ENCODE results near the gene IQGAP1. TPM values are rescaled to one million over a fixed set of nuclear protein-coding genes. Genes with fewer than 3 reads are reported as not detected.

The IQGAP1 gene
- total RNA-seq, 1 experiment from 2014 or later, result 113 TPM

- peaks cover 28 to 33% of the 10 kb centered on the region in 2 experiments for H3K4me1 ChIP-seq (ENCODE audit: control insufficient read depth in 1 of 2, insufficient read depth in 2 of 2, low read length in 2 of 2)
- no peak overlapping the region for H3K4me2 ChIP-seq (ENCODE audit: low read length)
- H2AFZ ChIP-seq (ENCODE audit: low read depth, low read length, poor library complexity, severe bottlenecking), result no peak overlapping the region
- H3K9me3 ChIP-seq (ENCODE audit: control insufficient read depth in 1 of 2, insufficient read depth in 1 of 2, low read depth in 1 of 2, low read length in 2 of 2), result no peaks in the 10 kb centered on the region
- H3K79me2 ChIP-seq (ENCODE audit: insufficient read depth, low read length), result peaks cover 85% of the 10 kb centered on the region
- ATAC-seq, result no peak
- no peaks in the 10 kb centered on the region for H3K27me3 ChIP-seq (ENCODE audit: insufficient read depth, low read length)
- TF ChIP-seq CEBPB (IDR thresholded peaks at IDR 0.05; ENCODE audit: low read depth), result no peak
- TF ChIP-seq ELF1 (IDR thresholded peaks at IDR 0.05; ENCODE audit: borderline replicate concordance, low read depth), result no peak
- TF ChIP-seq ZNF274 (IDR thresholded peaks at IDR 0.05; ENCODE audit: low read depth, low read length), result no peak
- TF ChIP-seq, protein P1, sequence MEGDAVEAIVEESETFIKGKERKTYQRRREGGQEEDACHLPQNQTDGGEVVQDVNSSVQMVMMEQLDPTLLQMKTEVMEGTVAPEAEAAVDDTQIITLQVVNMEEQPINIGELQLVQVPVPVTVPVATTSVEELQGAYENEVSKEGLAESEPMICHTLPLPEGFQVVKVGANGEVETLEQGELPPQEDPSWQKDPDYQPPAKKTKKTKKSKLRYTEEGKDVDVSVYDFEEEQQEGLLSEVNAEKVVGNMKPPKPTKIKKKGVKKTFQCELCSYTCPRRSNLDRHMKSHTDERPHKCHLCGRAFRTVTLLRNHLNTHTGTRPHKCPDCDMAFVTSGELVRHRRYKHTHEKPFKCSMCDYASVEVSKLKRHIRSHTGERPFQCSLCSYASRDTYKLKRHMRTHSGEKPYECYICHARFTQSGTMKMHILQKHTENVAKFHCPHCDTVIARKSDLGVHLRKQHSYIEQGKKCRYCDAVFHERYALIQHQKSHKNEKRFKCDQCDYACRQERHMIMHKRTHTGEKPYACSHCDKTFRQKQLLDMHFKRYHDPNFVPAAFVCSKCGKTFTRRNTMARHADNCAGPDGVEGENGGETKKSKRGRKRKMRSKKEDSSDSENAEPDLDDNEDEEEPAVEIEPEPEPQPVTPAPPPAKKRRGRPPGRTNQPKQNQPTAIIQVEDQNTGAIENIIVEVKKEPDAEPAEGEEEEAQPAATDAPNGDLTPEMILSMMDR (IDR thresholded peaks at IDR 0.05 in 2 of 3, conservative IDR thresholded peaks at IDR 0.05 in 1 of 3; ENCODE audit: borderline replicate concordance in 1 of 3, insufficient read depth in 1 of 3, low read depth in 2 of 3, low read length in 2 of 3), result no peak
- TF ChIP-seq TCF7L2 (IDR thresholded peaks at IDR 0.05; ENCODE audit: borderline replicate concordance, extremely low read depth, insufficient read depth, insufficient read length), result no peak
- no peak for TF ChIP-seq SRF (IDR thresholded peaks at IDR 0.05; ENCODE audit: low read depth)
- TF ChIP-seq YY1 (IDR thresholded peaks at IDR 0.05; ENCODE audit: extremely low read depth, insufficient replicate concordance, low read depth, low read length), result no peak
- no peak for TF ChIP-seq CBX3 (IDR thresholded peaks at IDR 0.05; ENCODE audit: low read depth)
- TF ChIP-seq RAD21 (IDR thresholded peaks at IDR 0.05; ENCODE audit: low read depth), result no peak
- TF ChIP-seq, protein P2, sequence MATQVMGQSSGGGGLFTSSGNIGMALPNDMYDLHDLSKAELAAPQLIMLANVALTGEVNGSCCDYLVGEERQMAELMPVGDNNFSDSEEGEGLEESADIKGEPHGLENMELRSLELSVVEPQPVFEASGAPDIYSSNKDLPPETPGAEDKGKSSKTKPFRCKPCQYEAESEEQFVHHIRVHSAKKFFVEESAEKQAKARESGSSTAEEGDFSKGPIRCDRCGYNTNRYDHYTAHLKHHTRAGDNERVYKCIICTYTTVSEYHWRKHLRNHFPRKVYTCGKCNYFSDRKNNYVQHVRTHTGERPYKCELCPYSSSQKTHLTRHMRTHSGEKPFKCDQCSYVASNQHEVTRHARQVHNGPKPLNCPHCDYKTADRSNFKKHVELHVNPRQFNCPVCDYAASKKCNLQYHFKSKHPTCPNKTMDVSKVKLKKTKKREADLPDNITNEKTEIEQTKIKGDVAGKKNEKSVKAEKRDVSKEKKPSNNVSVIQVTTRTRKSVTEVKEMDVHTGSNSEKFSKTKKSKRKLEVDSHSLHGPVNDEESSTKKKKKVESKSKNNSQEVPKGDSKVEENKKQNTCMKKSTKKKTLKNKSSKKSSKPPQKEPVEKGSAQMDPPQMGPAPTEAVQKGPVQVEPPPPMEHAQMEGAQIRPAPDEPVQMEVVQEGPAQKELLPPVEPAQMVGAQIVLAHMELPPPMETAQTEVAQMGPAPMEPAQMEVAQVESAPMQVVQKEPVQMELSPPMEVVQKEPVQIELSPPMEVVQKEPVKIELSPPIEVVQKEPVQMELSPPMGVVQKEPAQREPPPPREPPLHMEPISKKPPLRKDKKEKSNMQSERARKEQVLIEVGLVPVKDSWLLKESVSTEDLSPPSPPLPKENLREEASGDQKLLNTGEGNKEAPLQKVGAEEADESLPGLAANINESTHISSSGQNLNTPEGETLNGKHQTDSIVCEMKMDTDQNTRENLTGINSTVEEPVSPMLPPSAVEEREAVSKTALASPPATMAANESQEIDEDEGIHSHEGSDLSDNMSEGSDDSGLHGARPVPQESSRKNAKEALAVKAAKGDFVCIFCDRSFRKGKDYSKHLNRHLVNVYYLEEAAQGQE (IDR thresholded peaks at IDR 0.05; ENCODE audit: low read depth), result no peak
- no peak for TF ChIP-seq EZH2phosphoT487 (IDR thresholded peaks at IDR 0.05; ENCODE audit: borderline replicate concordance)
- TF ChIP-seq POLR2AphosphoS5 (IDR thresholded peaks at IDR 0.05; ENCODE audit: low read depth, low read length), result no peak
- TF ChIP-seq EZH2 (IDR thresholded peaks at IDR 0.05), result no peak
- TF ChIP-seq SP1 (IDR thresholded peaks at IDR 0.05; ENCODE audit: low read depth), result no peak
- no peak for TF ChIP-seq JUND (IDR thresholded peaks at IDR 0.05)
- TF ChIP-seq ZFX (IDR thresholded peaks at IDR 0.05), result no peak
- no peak for TF ChIP-seq POLR2A (IDR thresholded peaks at IDR 0.05; ENCODE audit: borderline replicate concordance, extremely low read depth, insufficient read depth, insufficient read length)
- TF ChIP-seq ZBTB33 (IDR thresholded peaks at IDR 0.05; ENCODE audit: extremely low read depth, insufficient replicate concordance, low read length), result no peak
- TF ChIP-seq SIN3A (IDR thresholded peaks at IDR 0.05; ENCODE audit: low read depth), result no peak
- H3K4me3 ChIP-seq (replicated peaks in 1 of 2; ENCODE audit: low read depth in 1 of 2, low read length in 2 of 2), result no peak overlapping the region
- no peaks in the 10 kb centered on the region for H4K20me1 ChIP-seq (ENCODE audit: insufficient read depth)
- no peak for DNase-seq (ENCODE audit: low read depth, low spot score)
- RAD21 ChIA-PET (ENCODE audit: low non-redundant PET in 1 of 2, low total read pairs in 2 of 2, uncharacterized antibody in 2 of 2, unreplicated experiment in 2 of 2), result no interaction called here
- POLR2A ChIA-PET, result no interaction called here
- H3K36me3 ChIP-seq (ENCODE audit: control insufficient read depth in 1 of 2, insufficient read depth in 2 of 2, low read length in 2 of 2), result no peaks in the 10 kb centered on the region
- no peaks in the 10 kb centered on the region for H3K9me2 ChIP-seq (ENCODE audit: insufficient read depth)
- intact Hi-C loops (cut with micrococcal nuclease), result no loop called here
- no peak overlapping the region for H3K9ac ChIP-seq (ENCODE audit: low read length)
- CTCF ChIA-PET, result no interaction called here
- no peak overlapping the region for H3K27ac ChIP-seq (ENCODE audit: low read depth, low read length)
- no TSS peak for BruUV-seq (replicated peaks)
These were observed 19.9 kb downstream of the IQGAP1 start for GRCh38 chr15:90407871-90408317.
